PC-9 (cell line): ENCODE measurements around the gene YAP1. TPM values are rescaled to one million over a fixed set of nuclear protein-coding genes. Genes with fewer than 3 reads are reported as not detected.

ENCODE experiments used
- BruUV-seq: library from RNA; stranded (reverse); fragments of 400-500 nt; replicated peaks from 2 replicates; lab custom pipeline; 2021; lab: Mats Ljungman, UMichigan
- CTCF ChIA-PET: fragments of 300-600 bp; sonication (Branson Sonifier 250); formaldehyde crosslinking; loops from one replicate; lab custom pipeline; 2022; ENCODE audit warnings: antibody characterized with exemption; lab: Charles Lee
- POLR2A ChIA-PET: fragments of 300-600 bp; sonication (Branson Sonifier 250); formaldehyde crosslinking; loops from one replicate; lab custom pipeline; 2022; ENCODE audit warnings: antibody characterized with exemption; ENCODE audit not compliant: unreplicated experiment; lab: Charles Lee
- DNase-seq, 2 experiments: peaks; one replicate each; pipeline versions ENCODE4 v3.0.0 to v3.0.0-alpha.2; 2015 to 2022; ENCODE audit warnings: mixed read lengths in 1 of 2
- H2AFZ ChIP-seq: fragments of 200-600 bp; sonication (generic); 2 replicates; pipeline ENCODE4 v1.8.1; 2017; ENCODE audit warnings: antibody characterized with exemption
- H3F3A ChIP-seq: fragments of 200-600 bp; sonication (generic); 2 replicates; pipeline ENCODE4 v1.8.1; 2017; ENCODE audit warnings: antibody characterized with exemption, mild to moderate bottlenecking, low read depth; ENCODE audit not compliant: insufficient read depth
- H3K27ac ChIP-seq: fragments of 200-600 bp; sonication (generic); 2 replicates; pipeline ENCODE4 v1.6.1; 2016; ENCODE audit warnings: mixed run types
- H3K27me3 ChIP-seq: fragments of 200-600 bp; sonication (generic); 2 replicates; pipeline ENCODE4 v1.6.1; 2016; ENCODE audit warnings: low read depth, mixed run types; ENCODE audit not compliant: insufficient read depth
- H3K36me3 ChIP-seq: fragments of 200-600 bp; sonication (generic); 2 replicates; pipeline ENCODE4 v1.6.1; 2016; ENCODE audit warnings: low read depth, mixed run types
- H3K4me1 ChIP-seq: fragments of 200-600 bp; sonication (generic); replicated peaks from 2 replicates; pipeline ENCODE4 v1.6.1; 2016; ENCODE audit warnings: mixed run types; ENCODE audit not compliant: insufficient read depth
- H3K4me2 ChIP-seq: fragments of 200-600 bp; sonication (generic); 2 replicates; pipeline ENCODE4 v1.6.1; 2017; ENCODE audit warnings: mixed run types
- H3K4me3 ChIP-seq: fragments of 200-600 bp; sonication (generic); 2 replicates; pipeline ENCODE4 v1.6.1; 2016; ENCODE audit warnings: mixed run types
- H3K79me2 ChIP-seq: fragments of 200-600 bp; sonication (generic); 2 replicates; pipeline ENCODE4 v1.6.1; 2017; ENCODE audit warnings: low read depth, mixed run types
- H3K9me2 ChIP-seq: fragments of 200-600 bp; sonication (generic); 2 replicates; pipeline ENCODE4 v1.8.1; 2017; ENCODE audit warnings: mild to moderate bottlenecking; ENCODE audit not compliant: insufficient read depth
- H3K9me3 ChIP-seq: fragments of 200-600 bp; sonication (generic); 2 replicates; pipeline ENCODE4 v1.8.1; 2016; ENCODE audit warnings: low read depth; ENCODE audit not compliant: insufficient read depth
- H4K20me1 ChIP-seq: fragments of 200-600 bp; sonication (generic); 2 replicates; pipeline ENCODE4 v1.8.1; 2017; ENCODE audit not compliant: insufficient read depth
- CTCF ChIP-seq: fragments of 200-600 bp; sonication (generic); conservative IDR thresholded peaks from 2 replicates; pipeline ENCODE4 v1.6.1; 2017; ENCODE audit warnings: mixed run types, antibody characterized with exemption, mild to moderate bottlenecking, moderate library complexity
- EZH2 ChIP-seq: fragments of 200-600 bp; sonication (generic); IDR thresholded peaks from 2 replicates; pipeline ENCODE4 v1.8.0; 2017; ENCODE audit warnings: antibody characterized with exemption, low read depth
- intact Hi-C: fragments of 100-400 bp; cut with micrococcal nuclease; formaldehyde crosslinking; loops from one replicate; pipeline ENCODE4 v1.10.0; 2022; ENCODE audit not compliant: unreplicated experiment
- total RNA-seq: library from RNA; stranded (reverse); gene quantifications from 2 replicates; pipeline ENCODE4 v1.2.3, GENCODE V29; 2021

Gene YAP1
- total RNA-seq, 1 experiment from 2014 or later, result 111 TPM

- no peak for DNase-seq
- Histone ChIP-seq H3K9me2 (no peaks in the 10 kb centered on the region), H3K36me3 (peaks cover 57% of the 10 kb centered on the region), H2AFZ (no peak overlapping the region), H3K4me2 (no peak overlapping the region), H3K27ac (no peak overlapping the region), H3F3A (peaks cover 33% of the 10 kb centered on the region), H3K4me1 (peaks cover 36% of the 10 kb centered on the region), H3K9me3 (no peaks in the 10 kb centered on the region), H3K27me3 (no peaks in the 10 kb centered on the region), H4K20me1 (0 out of 2 replicates have a peak, but pooled peaks cover 2% of the 10 kb centered on the region), H3K4me3 (no peak overlapping the region), H3K79me2 (peaks cover 95% of the 10 kb centered on the region)
- CTCF ChIA-PET, result no interaction called here
- TF ChIP-seq EZH2 (no peak), CTCF (no peak)
- POLR2A ChIA-PET, result no interaction called here
- intact Hi-C loops, result no loop called here
- BruUV-seq, result no TSS peak
These were observed 53.1 kb downstream of the YAP1 start for GRCh38 chr11:102163368-102163767.

- no TSS peak for BruUV-seq
- no peak for DNase-seq
- Histone ChIP-seq H4K20me1 (no peaks in the 10 kb centered on the region), H2AFZ (no peak overlapping the region), H3K9me2 (no peaks in the 10 kb centered on the region), H3K27ac (peak overlapping the region; percentile 8; the same call in 1 of the 2 replicates), H3K4me3 (no peak overlapping the region), H3K4me1 (peaks cover 56% of the 10 kb centered on the region), H3K79me2 (peaks cover 95% of the 10 kb centered on the region), H3K36me3 (peaks cover 66% of the 10 kb centered on the region), H3K9me3 (no peaks in the 10 kb centered on the region; the same call in 1 of the 2 replicates), H3K4me2 (no peak overlapping the region), H3K27me3 (no peaks in the 10 kb centered on the region), H3F3A (peaks cover 47% of the 10 kb centered on the region)
- intact Hi-C loops, result no loop called here
- TF ChIP-seq CTCF (no peak), EZH2 (no peak)
- ChIA-PET POLR2A (interaction anchor here (0.6 kb wide), 2 partner anchors 13 to 102 kb away, joined by 3 to 4 read pairs; no protein-coding TSS in a partner anchor), CTCF (no interaction called here)
These were observed 56.2 kb downstream of the YAP1 start for GRCh38 chr11:102166175-102167064.

GRCh38 chr11:102168481-102168880, 58.2 kb downstream of the YAP1 start:
- intact Hi-C loops, result no loop called here
- Histone ChIP-seq H3K4me1 (peaks cover 62% of the 10 kb centered on the region), H3K79me2 (peaks cover 96% of the 10 kb centered on the region), H3K36me3 (peaks cover 54% of the 10 kb centered on the region), H3K27me3 (no peaks in the 10 kb centered on the region), H3K27ac (peak overlapping the region; percentile 82), H2AFZ (no peak overlapping the region), H3K4me2 (peak overlapping the region; percentile 20), H4K20me1 (no peaks in the 10 kb centered on the region), H3K9me3 (no peaks in the 10 kb centered on the region; the same call in 1 of the 2 replicates), H3F3A (peaks cover 39% of the 10 kb centered on the region), H3K4me3 (0 out of 2 replicates have a peak overlapping the region, but pooled peaks have one; percentile 1), H3K9me2 (no peaks in the 10 kb centered on the region)
- DNase-seq, result peak in 1 of 2 experiments; percentile 76
- ChIA-PET POLR2A (interaction anchor here (0.7 kb wide), 1 partner anchor 48 kb away, joined by 3 read pairs; no protein-coding TSS in a partner anchor), CTCF (no interaction called here)
- no peak for TF ChIP-seq CTCF
- BruUV-seq, result no TSS peak
